GM18873 (cell line): ENCODE measurements around the gene AUTS2.

Experiments
- ATAC-seq: cut with Tn5 transposase; IDR thresholded peaks from one replicate; pipeline ENCODE4 v1.9.1; 2021; ENCODE audit warnings: mild to moderate bottlenecking, moderate library complexity, moderate number of reproducible peaks; ENCODE audit not compliant: unreplicated experiment, low FRiP score

AUTS2 gene

GRCh38 chr7:70448312-70448906, 850.1 kb downstream of the AUTS2 start:
- no peak for ATAC-seq

GRCh38 chr7:70450731-70451130, 852.5 kb downstream of the AUTS2 start:
- ATAC-seq: no peak

GRCh38 chr7:70455925-70456324, 857.6 kb downstream of the AUTS2 start:
- ATAC-seq: no peak

- no peak for ATAC-seq
These were observed 858.4 kb downstream of the AUTS2 start for GRCh38 chr7:70456719-70457118.

GRCh38 chr7:70457482-70457881, 859.2 kb downstream of the AUTS2 start:
- no peak for ATAC-seq

- ATAC-seq: no peak
These were observed 859.8 kb downstream of the AUTS2 start for GRCh38 chr7:70457883-70458680.

- ATAC-seq: no peak
These were observed 860.5 kb downstream of the AUTS2 start for GRCh38 chr7:70458745-70459144.

GRCh38 chr7:70459546-70459945, 861.3 kb downstream of the AUTS2 start:
- ATAC-seq: no peak

GRCh38 chr7:70460071-70460470, 861.8 kb downstream of the AUTS2 start:
- no peak for ATAC-seq

GRCh38 chr7:70460562-70460961, 862.3 kb downstream of the AUTS2 start:
- ATAC-seq: no peak

- ATAC-seq: no peak
These were observed 865.2 kb downstream of the AUTS2 start for GRCh38 chr7:70463352-70463938.

- no peak for ATAC-seq
These were observed 868.6 kb downstream of the AUTS2 start for GRCh38 chr7:70466725-70467364.

- ATAC-seq: no peak
These were observed 872.5 kb downstream of the AUTS2 start for GRCh38 chr7:70470746-70471145.

GRCh38 chr7:70472601-70473237, 874.4 kb downstream of the AUTS2 start:
- ATAC-seq: no peak

GRCh38 chr7:70474639-70475234, 876.5 kb downstream of the AUTS2 start:
- no peak for ATAC-seq

- ATAC-seq: no peak
These were observed 879.0 kb downstream of the AUTS2 start for GRCh38 chr7:70477036-70478010.

- no peak for ATAC-seq
These were observed 881.1 kb downstream of the AUTS2 start for GRCh38 chr7:70479153-70480021.

- no peak for ATAC-seq
These were observed 882.8 kb downstream of the AUTS2 start for GRCh38 chr7:70480927-70481569.
